Activated CD8-positive, alpha-beta memory T cell treated with anti-CD3 and anti-CD28 coated beads, Interleukin-2, amount 50 U/mL, for 4 hours (primary cell): ENCODE measurements around the gene LCOR.

Experiments
- DNase-seq: peaks from one replicate; pipeline ENCODE4 v3.0.0-alpha.2; 2020

Gene LCOR

GRCh38 chr10:96947036-96947435 lies 114.9 kb downstream of the LCOR start:
- DNase-seq: no peak

- DNase-seq: no peak
These were observed 117.1 kb downstream of the LCOR start for GRCh38 chr10:96949039-96949683.

- no peak for DNase-seq
These were observed 119.9 kb downstream of the LCOR start for GRCh38 chr10:96951954-96952353.

- no peak for DNase-seq
These were observed 123.7 kb downstream of the LCOR start for GRCh38 chr10:96955794-96956193.

GRCh38 chr10:96958071-96958470 lies 126.0 kb downstream of the LCOR start:
- no peak for DNase-seq

GRCh38 chr10:96959733-96960132 lies 127.6 kb downstream of the LCOR start:
- no peak for DNase-seq

- no peak for DNase-seq
These were observed 128.8 kb downstream of the LCOR start for GRCh38 chr10:96960872-96961271.

- DNase-seq: no peak
These were observed 132.0 kb downstream of the LCOR start for GRCh38 chr10:96964131-96964530.

GRCh38 chr10:96967847-96968246 lies 135.7 kb downstream of the LCOR start:
- no peak for DNase-seq

GRCh38 chr10:96968682-96969423 lies 136.8 kb downstream of the LCOR start:
- no peak for DNase-seq

GRCh38 chr10:96971324-96971723 lies 139.2 kb downstream of the LCOR start:
- no peak for DNase-seq

- DNase-seq: no peak
These were observed 140.2 kb downstream of the LCOR start for GRCh38 chr10:96972264-96972663.

- no peak for DNase-seq
These were observed 142.0 kb downstream of the LCOR start for GRCh38 chr10:96973809-96974747.

GRCh38 chr10:96975136-96975535 lies 143.0 kb downstream of the LCOR start:
- no peak for DNase-seq

- DNase-seq: no peak
These were observed 146.6 kb downstream of the LCOR start for GRCh38 chr10:96978621-96979154.

GRCh38 chr10:96982149-96982930 lies 150.2 kb downstream of the LCOR start:
- DNase-seq: no peak

GRCh38 chr10:96984541-96985131 lies 152.5 kb downstream of the LCOR start:
- no peak for DNase-seq

- DNase-seq: no peak
These were observed 154.2 kb downstream of the LCOR start for GRCh38 chr10:96986200-96986856.

GRCh38 chr10:96987141-96987841 lies 155.2 kb downstream of the LCOR start:
- no peak for DNase-seq

- DNase-seq: no peak
These were observed 155.7 kb downstream of the LCOR start for GRCh38 chr10:96987842-96988175.

GRCh38 chr10:96988426-96988825 lies 156.3 kb downstream of the LCOR start:
- DNase-seq: no peak
